Liver (tissue), 3 donors: ENCODE results near the gene KRTDAP.

Experiments used
- EGR1 ChIP-seq, 2 donors: IDR thresholded peaks; 2 replicates each; pipeline ENCODE4 v1.6.1; 2016 to 2018; ENCODE audit warnings: antibody characterized with exemption in 2 of 2, low read depth in 2 of 2
- GABPA ChIP-seq, 2 donors: IDR thresholded peaks in 1 of 2; conservative IDR thresholded peaks in 1 of 2; 2 replicates each; pipeline ENCODE4 v1.6.1; 2016; ENCODE audit warnings: antibody characterized with exemption in 2 of 2, mild to moderate bottlenecking in 1 of 2, moderate library complexity in 1 of 2
- JUND ChIP-seq, 2 donors: IDR thresholded peaks; 2 replicates each; pipeline ENCODE4 v1.6.1; 2016; ENCODE audit warnings: antibody characterized with exemption in 2 of 2
- MAX ChIP-seq: IDR thresholded peaks from 2 replicates; pipeline ENCODE4 v1.6.1; 2016; ENCODE audit warnings: antibody characterized with exemption
- RAD21 ChIP-seq, 2 donors: IDR thresholded peaks; 2 replicates each; pipeline ENCODE4 v1.6.1; 2016; ENCODE audit warnings: antibody characterized with exemption in 2 of 2, mild to moderate bottlenecking in 2 of 2
- SP1 ChIP-seq: IDR thresholded peaks from 2 replicates; pipeline ENCODE4 v1.6.1; 2018; ENCODE audit warnings: antibody characterized with exemption, mild to moderate bottlenecking
- TAF1 ChIP-seq: conservative IDR thresholded peaks from 2 replicates; pipeline ENCODE4 v1.6.1; 2016; ENCODE audit warnings: antibody characterized with exemption, mild to moderate bottlenecking
- ZBTB33 ChIP-seq: IDR thresholded peaks from 2 replicates; pipeline ENCODE4 v1.6.1; 2016; ENCODE audit warnings: antibody characterized with exemption
- TF ChIP-seq, protein P1 (sequence below): IDR thresholded peaks from 2 replicates; pipeline ENCODE4 v1.6.1; 2016; ENCODE audit warnings: antibody characterized with exemption, mild to moderate bottlenecking
- TF ChIP-seq, protein P2 (sequence below): fragments of 150-350 bp; IDR thresholded peaks from 2 replicates; pipeline ENCODE4 v1.5.1; 2017; ENCODE audit warnings: improper control_type of control experiment, low read depth, low read length; ENCODE audit not compliant: missing input control
- donor health status: healthy.
- donor health status: healthy.

DNA sequence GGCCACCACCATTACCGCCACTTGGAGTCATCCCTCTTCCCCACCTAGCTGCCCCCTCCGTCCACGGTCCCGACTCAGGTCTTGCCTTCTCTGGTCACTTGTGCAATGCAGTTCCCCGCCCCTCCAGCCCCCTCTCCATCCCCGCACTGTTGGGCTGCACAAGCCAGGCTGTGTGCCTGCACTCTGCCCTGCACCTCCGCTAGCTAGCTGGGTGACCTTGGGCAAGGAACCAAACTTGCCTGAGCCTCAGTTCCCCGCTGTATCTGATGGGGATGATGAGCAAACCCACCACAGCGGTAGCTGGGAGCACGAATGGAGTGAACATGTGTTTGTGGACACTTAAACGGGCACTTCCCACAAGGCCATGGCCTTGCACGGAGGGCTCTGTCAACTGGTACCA, 49.6 kb upstream of the KRTDAP start:
- TF ChIP-seq, protein P1, sequence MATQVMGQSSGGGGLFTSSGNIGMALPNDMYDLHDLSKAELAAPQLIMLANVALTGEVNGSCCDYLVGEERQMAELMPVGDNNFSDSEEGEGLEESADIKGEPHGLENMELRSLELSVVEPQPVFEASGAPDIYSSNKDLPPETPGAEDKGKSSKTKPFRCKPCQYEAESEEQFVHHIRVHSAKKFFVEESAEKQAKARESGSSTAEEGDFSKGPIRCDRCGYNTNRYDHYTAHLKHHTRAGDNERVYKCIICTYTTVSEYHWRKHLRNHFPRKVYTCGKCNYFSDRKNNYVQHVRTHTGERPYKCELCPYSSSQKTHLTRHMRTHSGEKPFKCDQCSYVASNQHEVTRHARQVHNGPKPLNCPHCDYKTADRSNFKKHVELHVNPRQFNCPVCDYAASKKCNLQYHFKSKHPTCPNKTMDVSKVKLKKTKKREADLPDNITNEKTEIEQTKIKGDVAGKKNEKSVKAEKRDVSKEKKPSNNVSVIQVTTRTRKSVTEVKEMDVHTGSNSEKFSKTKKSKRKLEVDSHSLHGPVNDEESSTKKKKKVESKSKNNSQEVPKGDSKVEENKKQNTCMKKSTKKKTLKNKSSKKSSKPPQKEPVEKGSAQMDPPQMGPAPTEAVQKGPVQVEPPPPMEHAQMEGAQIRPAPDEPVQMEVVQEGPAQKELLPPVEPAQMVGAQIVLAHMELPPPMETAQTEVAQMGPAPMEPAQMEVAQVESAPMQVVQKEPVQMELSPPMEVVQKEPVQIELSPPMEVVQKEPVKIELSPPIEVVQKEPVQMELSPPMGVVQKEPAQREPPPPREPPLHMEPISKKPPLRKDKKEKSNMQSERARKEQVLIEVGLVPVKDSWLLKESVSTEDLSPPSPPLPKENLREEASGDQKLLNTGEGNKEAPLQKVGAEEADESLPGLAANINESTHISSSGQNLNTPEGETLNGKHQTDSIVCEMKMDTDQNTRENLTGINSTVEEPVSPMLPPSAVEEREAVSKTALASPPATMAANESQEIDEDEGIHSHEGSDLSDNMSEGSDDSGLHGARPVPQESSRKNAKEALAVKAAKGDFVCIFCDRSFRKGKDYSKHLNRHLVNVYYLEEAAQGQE, result no peak
- TF ChIP-seq SP1 (no peak), ZBTB33 (no peak), EGR1 (IDR thresholded peaks at IDR 0.05; ENCODE audit: low read depth in 2 of 2) (no peak), RAD21 (IDR thresholded peaks at IDR 0.05) (no peak), JUND (IDR thresholded peaks at IDR 0.05) (no peak), TAF1 (no peak), GABPA (IDR thresholded peaks at IDR 0.05 in 1 of 2, conservative IDR thresholded peaks at IDR 0.05 in 1 of 2) (no peak), MAX (no peak)
- TF ChIP-seq, protein P2, sequence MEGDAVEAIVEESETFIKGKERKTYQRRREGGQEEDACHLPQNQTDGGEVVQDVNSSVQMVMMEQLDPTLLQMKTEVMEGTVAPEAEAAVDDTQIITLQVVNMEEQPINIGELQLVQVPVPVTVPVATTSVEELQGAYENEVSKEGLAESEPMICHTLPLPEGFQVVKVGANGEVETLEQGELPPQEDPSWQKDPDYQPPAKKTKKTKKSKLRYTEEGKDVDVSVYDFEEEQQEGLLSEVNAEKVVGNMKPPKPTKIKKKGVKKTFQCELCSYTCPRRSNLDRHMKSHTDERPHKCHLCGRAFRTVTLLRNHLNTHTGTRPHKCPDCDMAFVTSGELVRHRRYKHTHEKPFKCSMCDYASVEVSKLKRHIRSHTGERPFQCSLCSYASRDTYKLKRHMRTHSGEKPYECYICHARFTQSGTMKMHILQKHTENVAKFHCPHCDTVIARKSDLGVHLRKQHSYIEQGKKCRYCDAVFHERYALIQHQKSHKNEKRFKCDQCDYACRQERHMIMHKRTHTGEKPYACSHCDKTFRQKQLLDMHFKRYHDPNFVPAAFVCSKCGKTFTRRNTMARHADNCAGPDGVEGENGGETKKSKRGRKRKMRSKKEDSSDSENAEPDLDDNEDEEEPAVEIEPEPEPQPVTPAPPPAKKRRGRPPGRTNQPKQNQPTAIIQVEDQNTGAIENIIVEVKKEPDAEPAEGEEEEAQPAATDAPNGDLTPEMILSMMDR, result no peak
